Measurements from ENCODE around the gene ZNF639. TPM values are rescaled to one million over a fixed set of nuclear protein-coding genes. Genes with fewer than 3 reads are reported as not detected.

The ZNF639 gene
- total and polyA plus RNA-seq, 11 donors = 9.2 to 46.0 (median 29.6) TPM

DNA sequence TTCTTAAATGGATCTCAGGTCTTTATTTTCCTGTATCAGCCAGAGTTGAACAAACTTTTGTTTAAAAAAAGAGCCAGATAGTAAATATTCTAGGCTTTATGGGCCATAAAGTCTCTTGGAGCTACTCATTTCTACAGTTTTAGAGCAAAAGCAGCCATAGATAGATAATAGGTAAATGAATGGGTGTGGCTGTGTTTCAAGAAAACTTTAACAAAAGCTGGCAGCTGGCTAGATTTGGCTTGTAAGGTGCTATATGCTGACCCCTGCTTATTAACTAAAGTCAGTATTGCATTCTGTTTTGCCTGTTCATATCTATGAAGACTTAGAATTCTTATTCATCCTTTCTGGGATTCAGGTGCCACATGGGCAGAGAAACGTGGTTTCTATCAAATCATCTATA lies 53.6 kb downstream of the ZNF639 start:
- H3K36me3 ChIP-seq = peaks cover 0 to 99% (median 83%) of the 10 kb centered on the region in 9 donors
- WGBS, 4 donors = 89 to 94% (median 92%) methylated on average over 1 of the region's 1 CpG
- intact Hi-C loops (cut with DNase I) = no loop called here

More for the DNA sequence above, 53.6 kb downstream of the ZNF639 start:
- DNase-seq (no peak), ATAC-seq (no peak)
- Histone ChIP-seq H3K4me3 (no peak overlapping the region), H3K9me3 (no peaks in the 10 kb centered on the region), H3K27ac (no peak overlapping the region), H3K4me1 (no peaks in the 10 kb centered on the region), H3K27me3 (no peaks in the 10 kb centered on the region)
- TF ChIP-seq POLR2A (IDR thresholded peaks at IDR 0.05) (no peak), CTCF (IDR thresholded peaks at IDR 0.05) (no peak)

Other genes with a start within 250 kb of the ZNF639 start
- 10 to 100 TPM; 13.9 to 28.0 (median 21.4) TPM for gene PIK3CA, start 174.7 kb upstream of the ZNF639 start, total RNA-seq
- gene PIK3CA, start 174.7 kb upstream of the ZNF639 start, polyA plus RNA-seq = 10 to 100 TPM in 1 of 2 donors, 1 to 10 TPM in 1; 3.1 to 10.5 TPM
- 1 to 10 TPM in 4 of 9 donors, under 1 TPM in 5; 0.40 to 1.6 (median 0.75) TPM for gene KCNMB3, start 71.9 kb upstream of the ZNF639 start, total RNA-seq
- gene KCNMB3, start 71.9 kb upstream of the ZNF639 start, polyA plus RNA-seq = 1 to 10 TPM; 1.3 to 1.6 TPM
- gene MFN1, start 24.7 kb downstream of the ZNF639 start, total RNA-seq = 10 to 100 TPM; 28.5 to 78.0 (median 59.0) TPM
- 10 to 100 TPM; 10.8 to 33.1 TPM for gene MFN1, start 24.7 kb downstream of the ZNF639 start, polyA plus RNA-seq
- gene GNB4, start 128.4 kb downstream of the ZNF639 start, total RNA-seq = 10 to 100 TPM in 8 of 9 donors, 1 to 10 TPM in 1; 7.2 to 75.1 (median 12.5) TPM
- 10 to 100 TPM in 1 of 2 donors, 1 to 10 TPM in 1; 6.1 to 15.3 TPM for gene GNB4, start 128.4 kb downstream of the ZNF639 start, polyA plus RNA-seq
- gene ACTL6A, start 239.9 kb downstream of the ZNF639 start, total RNA-seq = 10 to 100 TPM; 14.1 to 29.8 (median 19.8) TPM
- gene ACTL6A, start 239.9 kb downstream of the ZNF639 start, polyA plus RNA-seq = 10 to 100 TPM; 30.3 to 32.6 TPM

Data from heart left ventricle (tissue), 16 donors.